HL-60 (cell line): ENCODE results near the gene TOMM20.

ENCODE experiments used
- CTCF ChIP-seq: IDR thresholded peaks from one replicate; pipeline ENCODE4 v1.5.1; 2011; ENCODE audit warnings: low read length, control low read depth, inconsistent platforms; ENCODE audit not compliant: insufficient read depth
- GABPA ChIP-seq: IDR thresholded peaks from 2 replicates; pipeline ENCODE4 v1.6.1; 2012; ENCODE audit warnings: low read depth
- POLR2AphosphoS5 ChIP-seq: IDR thresholded peaks from 2 replicates; pipeline ENCODE4 v1.6.1; 2012; ENCODE audit warnings: low read depth
- REST ChIP-seq: IDR thresholded peaks from 2 replicates; pipeline ENCODE4 v1.6.1; 2012; ENCODE audit warnings: low read depth; ENCODE audit not compliant: insufficient replicate concordance
- SPI1 ChIP-seq: IDR thresholded peaks from 2 replicates; pipeline ENCODE4 v1.6.1; 2012; ENCODE audit warnings: low read depth, mild to moderate bottlenecking, borderline replicate concordance

- TF ChIP-seq POLR2AphosphoS5 (no peak), CTCF (no peak), SPI1 (no peak), REST (no peak), GABPA (no peak)
Observed at GRCh38 chr1:235090406-235091069, 38.1 kb downstream of the TOMM20 start.
